ENCODE data around the gene DACT1. TPM values are rescaled to one million over a fixed set of nuclear protein-coding genes. Genes with fewer than 3 reads are reported as not detected.
A peak's percentile ranks its signal among the peaks of the same experiment; 100 is the strongest.

Gene DACT1
- total and polyA plus RNA-seq, 10 of the 15 experiments (the other 5 are each of a cell fraction or from before 2014, with no cell fraction given) = 0.13 to 2.9 (median 0.91) TPM

DNA sequence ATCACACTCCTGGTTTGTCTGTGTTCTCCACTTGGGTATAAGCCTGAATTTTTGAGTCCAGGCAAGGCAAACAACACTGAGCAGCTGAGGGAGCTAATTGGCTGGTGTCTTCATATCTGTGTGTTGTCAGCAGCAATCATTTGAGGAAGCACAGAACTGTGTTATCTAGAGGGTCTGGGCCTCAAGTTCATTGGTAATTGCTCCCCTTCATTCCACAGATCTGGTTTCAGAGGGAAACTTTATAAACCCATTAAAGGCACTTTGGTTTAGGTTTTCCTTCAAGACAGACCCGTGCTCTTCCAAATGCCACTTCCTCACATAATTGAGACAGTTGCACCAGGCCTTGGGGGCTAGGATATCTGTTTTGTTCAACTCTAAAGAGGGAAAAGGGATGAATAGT, 5.6 kb downstream of the DACT1 start:
- ATAC-seq (no peak), FAIRE-seq (peak; percentile 54), DNase-seq (ENCODE audit: low read depth, low spot score) (no peak)
- intact Hi-C loops (cut with micrococcal nuclease; ENCODE audit: unreplicated experiment) (loop anchor here (5.0 kb wide), 2 partner anchors 89 to 799 kb away; no protein-coding TSS in a partner anchor), in situ Hi-C loops (cut with MboI) (no loop called here)
- no peaks in the 10 kb centered on the region for H3K9me3 ChIP-seq (replicated peaks; ENCODE audit: control insufficient read depth, insufficient read depth, low read length)
- SMC1A ChIA-PET (ENCODE audit: uncharacterized antibody, unreplicated experiment) = interaction anchor here (0.8 to 10.7 kb wide), 21 partner anchors 15 to 480 kb away, joined by 3 to 150 read pairs (median 4); no protein-coding TSS in a partner anchor
- H3K4me3 ChIP-seq = no peak overlapping the region
- RAD21 ChIA-PET (ENCODE audit: unreplicated experiment) = interaction anchor here (0.6 to 6.8 kb wide), 7 partner anchors 12 to 320 kb away, joined by 3 to 106 read pairs (median 5); no protein-coding TSS in a partner anchor
- H4K20me1 ChIP-seq (ENCODE audit: control insufficient read depth, insufficient read depth) = no peaks in the 10 kb centered on the region
- no peaks in the 10 kb centered on the region; the same call in 1 of the 2 replicates for H3K4me1 ChIP-seq (ENCODE audit: control insufficient read depth, insufficient read depth, low read length)
- peaks cover 0 to 6% of the 10 kb centered on the region in 2 experiments; a peak in 2 of 4 replicates for H3K27me3 ChIP-seq (replicated peaks in 1 of 2; ENCODE audit: control insufficient read depth in 2 of 2, insufficient read depth in 2 of 2, low read length in 1 of 2)
- CTCF ChIA-PET = interaction anchor here (0.6 to 6.6 kb wide), 6 partner anchors 21 to 418 kb away, joined by 3 to 81 read pairs (median 6); no protein-coding TSS in a partner anchor
- POLR2A ChIA-PET = interaction anchor here (0.6 to 1.2 kb wide), 2 partner anchors 61 to 152 kb away, joined by 3 to 4 read pairs; no protein-coding TSS in a partner anchor
- 5% methylated on average over 1 of the region's 1 CpG for WGBS (ENCODE audit: insufficient coverage, insufficient replicate concordance, low lambda C conversion rate, missing lambda C conversion rate)
- H3K79me2 ChIP-seq (ENCODE audit: control insufficient read depth, insufficient read depth, low read length) = no peaks in the 10 kb centered on the region
- TF ChIP-seq SUPT20H (IDR thresholded peaks at IDR 0.05; ENCODE audit: borderline replicate concordance, control insufficient read depth, low read depth, low read length) = no peak
- TF ChIP-seq RCOR1 (conservative IDR thresholded peaks at IDR 0.05; ENCODE audit: low read depth, low read length) = no peak
- TF ChIP-seq NFYB (IDR thresholded peaks at IDR 0.05; ENCODE audit: insufficient read depth, low read depth, low read length) = 0 out of 2 replicates have a peak, but pooled peaks have one; percentile 27
- peaks cover 0 to 3% of the 10 kb centered on the region in 2 experiments; a peak in 1 of 4 replicates for H3K36me3 ChIP-seq (ENCODE audit: control insufficient read depth in 2 of 2, insufficient read depth in 2 of 2, low read length in 1 of 2)
- no TSS peak for BruUV-seq (replicated peaks)
- H3K9ac ChIP-seq (ENCODE audit: control insufficient read depth, insufficient read depth, low read length) = no peak overlapping the region
- no peak overlapping the region for H2AFZ ChIP-seq (ENCODE audit: control insufficient read depth, low read depth, low read length)
- no peak overlapping the region for H3K27ac ChIP-seq (ENCODE audit: control insufficient read depth, insufficient read depth)
- no peak overlapping the region for H3K4me2 ChIP-seq (ENCODE audit: control insufficient read depth, insufficient read depth)

DNA sequence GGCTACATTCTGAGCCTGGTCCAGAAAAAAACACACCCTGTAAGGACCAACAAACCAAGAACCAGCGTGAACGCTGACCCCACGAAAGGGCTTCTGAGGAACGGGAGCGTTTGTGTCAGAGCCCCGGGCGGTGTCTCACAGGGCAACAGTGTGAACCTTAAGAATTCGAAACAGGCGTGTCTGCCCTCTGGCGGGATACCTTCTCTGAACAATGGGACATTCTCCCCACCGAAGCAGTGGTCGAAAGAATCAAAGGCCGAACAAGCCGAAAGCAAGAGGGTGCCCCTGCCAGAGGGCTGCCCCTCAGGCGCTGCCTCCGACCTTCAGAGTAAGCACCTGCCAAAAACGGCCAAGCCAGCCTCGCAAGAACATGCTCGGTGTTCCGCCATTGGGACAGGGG, 7.9 kb downstream of the DACT1 start:
- Histone ChIP-seq H2AFZ (ENCODE audit: control insufficient read depth, low read depth, low read length) (no peak overlapping the region), H3K4me3 (no peak overlapping the region), H4K20me1 (ENCODE audit: control insufficient read depth, insufficient read depth) (no peaks in the 10 kb centered on the region), H3K9me3 (replicated peaks; ENCODE audit: control insufficient read depth, insufficient read depth, low read length) (no peaks in the 10 kb centered on the region), H3K4me1 (ENCODE audit: control insufficient read depth, insufficient read depth, low read length) (no peaks in the 10 kb centered on the region), H3K9ac (ENCODE audit: control insufficient read depth, insufficient read depth, low read length) (no peak overlapping the region), H3K27me3 (replicated peaks in 1 of 2; ENCODE audit: control insufficient read depth in 2 of 2, insufficient read depth in 2 of 2, low read length in 1 of 2) (no peaks in the 10 kb centered on the region), H3K79me2 (ENCODE audit: control insufficient read depth, insufficient read depth, low read length) (no peaks in the 10 kb centered on the region), H3K36me3 (ENCODE audit: control insufficient read depth in 2 of 2, insufficient read depth in 2 of 2, low read length in 1 of 2) (peaks cover 0 to 3% of the 10 kb centered on the region in 2 experiments; a peak in 1 of 4 replicates), H3K4me2 (ENCODE audit: control insufficient read depth, insufficient read depth) (no peak overlapping the region), H3K27ac (ENCODE audit: control insufficient read depth, insufficient read depth) (no peak overlapping the region)
- 77% methylated on average over 20 of the region's 20 CpGs for WGBS (ENCODE audit: insufficient coverage, insufficient replicate concordance, low lambda C conversion rate, missing lambda C conversion rate)
- ChIA-PET CTCF (no interaction called here), SMC1A (ENCODE audit: uncharacterized antibody, unreplicated experiment) (no interaction called here), RAD21 (ENCODE audit: unreplicated experiment) (no interaction called here), POLR2A (no interaction called here)
- FAIRE-seq (no peak), ATAC-seq (no peak), DNase-seq (ENCODE audit: low read depth, low spot score) (no peak)
- intact Hi-C loops (cut with micrococcal nuclease; ENCODE audit: unreplicated experiment) (no loop called here), in situ Hi-C loops (cut with MboI) (no loop called here)
- BruUV-seq (replicated peaks) = no TSS peak
- TF ChIP-seq, protein P1, sequence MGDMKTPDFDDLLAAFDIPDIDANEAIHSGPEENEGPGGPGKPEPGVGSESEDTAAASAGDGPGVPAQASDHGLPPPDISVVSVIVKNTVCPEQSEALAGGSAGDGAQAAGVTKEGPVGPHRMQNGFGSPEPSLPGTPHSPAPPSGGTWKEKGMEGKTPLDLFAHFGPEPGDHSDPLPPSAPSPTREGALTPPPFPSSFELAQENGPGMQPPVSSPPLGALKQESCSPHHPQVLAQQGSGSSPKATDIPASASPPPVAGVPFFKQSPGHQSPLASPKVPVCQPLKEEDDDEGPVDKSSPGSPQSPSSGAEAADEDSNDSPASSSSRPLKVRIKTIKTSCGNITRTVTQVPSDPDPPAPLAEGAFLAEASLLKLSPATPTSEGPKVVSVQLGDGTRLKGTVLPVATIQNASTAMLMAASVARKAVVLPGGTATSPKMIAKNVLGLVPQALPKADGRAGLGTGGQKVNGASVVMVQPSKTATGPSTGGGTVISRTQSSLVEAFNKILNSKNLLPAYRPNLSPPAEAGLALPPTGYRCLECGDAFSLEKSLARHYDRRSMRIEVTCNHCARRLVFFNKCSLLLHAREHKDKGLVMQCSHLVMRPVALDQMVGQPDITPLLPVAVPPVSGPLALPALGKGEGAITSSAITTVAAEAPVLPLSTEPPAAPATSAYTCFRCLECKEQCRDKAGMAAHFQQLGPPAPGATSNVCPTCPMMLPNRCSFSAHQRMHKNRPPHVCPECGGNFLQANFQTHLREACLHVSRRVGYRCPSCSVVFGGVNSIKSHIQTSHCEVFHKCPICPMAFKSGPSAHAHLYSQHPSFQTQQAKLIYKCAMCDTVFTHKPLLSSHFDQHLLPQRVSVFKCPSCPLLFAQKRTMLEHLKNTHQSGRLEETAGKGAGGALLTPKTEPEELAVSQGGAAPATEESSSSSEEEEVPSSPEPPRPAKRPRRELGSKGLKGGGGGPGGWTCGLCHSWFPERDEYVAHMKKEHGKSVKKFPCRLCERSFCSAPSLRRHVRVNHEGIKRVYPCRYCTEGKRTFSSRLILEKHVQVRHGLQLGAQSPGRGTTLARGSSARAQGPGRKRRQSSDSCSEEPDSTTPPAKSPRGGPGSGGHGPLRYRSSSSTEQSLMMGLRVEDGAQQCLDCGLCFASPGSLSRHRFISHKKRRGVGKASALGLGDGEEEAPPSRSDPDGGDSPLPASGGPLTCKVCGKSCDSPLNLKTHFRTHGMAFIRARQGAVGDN (IDR thresholded peaks at IDR 0.05) = no peak
- TF ChIP-seq IKZF2 (IDR thresholded peaks at IDR 0.05) (no peak), NR2C2 (IDR thresholded peaks at IDR 0.05; ENCODE audit: borderline replicate concordance, control insufficient read depth, insufficient read length, low read depth) (no peak), ZZZ3 (IDR thresholded peaks at IDR 0.05; ENCODE audit: control insufficient read depth, insufficient read length, low read depth) (no peak), SP1 (IDR thresholded peaks at IDR 0.05; ENCODE audit: low read depth, low read length) (no peak), IRF4 (IDR thresholded peaks at IDR 0.05; ENCODE audit: low read depth, low read length) (no peak)
- TF ChIP-seq, protein P2, sequence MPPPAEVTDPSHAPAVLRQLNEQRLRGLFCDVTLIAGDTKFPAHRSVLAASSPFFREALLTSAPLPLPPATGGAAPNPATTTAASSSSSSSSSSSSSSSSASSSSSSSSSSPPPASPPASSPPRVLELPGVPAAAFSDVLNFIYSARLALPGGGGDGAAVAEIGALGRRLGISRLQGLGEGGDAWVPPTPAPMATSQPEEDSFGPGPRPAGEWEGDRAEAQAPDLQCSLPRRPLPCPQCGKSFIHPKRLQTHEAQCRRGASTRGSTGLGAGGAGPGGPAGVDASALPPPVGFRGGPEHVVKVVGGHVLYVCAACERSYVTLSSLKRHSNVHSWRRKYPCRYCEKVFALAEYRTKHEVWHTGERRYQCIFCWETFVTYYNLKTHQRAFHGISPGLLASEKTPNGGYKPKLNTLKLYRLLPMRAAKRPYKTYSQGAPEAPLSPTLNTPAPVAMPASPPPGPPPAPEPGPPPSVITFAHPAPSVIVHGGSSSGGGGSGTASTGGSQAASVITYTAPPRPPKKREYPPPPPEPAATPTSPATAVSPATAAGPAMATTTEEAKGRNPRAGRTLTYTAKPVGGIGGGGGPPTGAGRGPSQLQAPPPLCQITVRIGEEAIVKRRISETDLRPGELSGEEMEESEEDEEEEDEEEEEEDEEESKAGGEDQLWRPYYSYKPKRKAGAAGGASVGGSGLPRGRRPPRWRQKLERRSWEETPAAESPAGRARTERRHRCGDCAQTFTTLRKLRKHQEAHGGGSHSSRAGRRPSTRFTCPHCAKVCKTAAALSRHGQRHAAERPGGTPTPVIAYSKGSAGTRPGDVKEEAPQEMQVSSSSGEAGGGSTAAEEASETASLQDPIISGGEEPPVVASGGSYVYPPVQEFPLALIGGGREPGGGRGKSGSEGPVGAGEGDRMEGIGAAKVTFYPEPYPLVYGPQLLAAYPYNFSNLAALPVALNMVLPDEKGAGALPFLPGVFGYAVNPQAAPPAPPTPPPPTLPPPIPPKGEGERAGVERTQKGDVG (CRISPR knock-in tag; IDR thresholded peaks at IDR 0.05) = no peak
